Ammon's horn (tissue), 1 donor: ENCODE measurements around the gene PELI3.
"Not testable (repeated sequence)": the region's sequence is repeated elsewhere in the genome, so short reads cannot be mapped to it uniquely, and the experiment has no call there.

Experiments
- DNase-seq: peaks from one replicate; pipeline ENCODE4 v3.0.0-alpha.2; 2016; ENCODE audit warnings: low spot score

The PELI3 gene

DNA sequence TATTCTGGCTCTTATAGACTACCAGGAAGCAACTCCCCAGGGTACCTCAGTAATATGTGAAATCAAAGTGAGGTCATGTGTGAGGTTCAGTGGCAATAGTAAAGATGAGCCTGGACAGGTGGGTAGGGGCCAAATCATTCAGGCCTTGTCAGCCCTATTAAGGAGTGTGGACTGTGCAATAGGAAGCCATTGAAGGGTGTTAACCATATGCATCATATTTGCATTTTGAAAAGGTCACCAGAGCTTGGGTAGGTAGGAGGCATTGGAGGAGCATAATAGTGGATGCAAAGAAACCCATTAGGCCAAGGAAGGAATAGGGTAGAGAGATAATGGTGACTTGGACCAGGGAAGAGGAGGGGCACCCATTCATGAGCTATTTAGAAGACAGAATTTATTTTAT is 19.7 kb upstream of the PELI3 start:
- no peak for DNase-seq

DNA sequence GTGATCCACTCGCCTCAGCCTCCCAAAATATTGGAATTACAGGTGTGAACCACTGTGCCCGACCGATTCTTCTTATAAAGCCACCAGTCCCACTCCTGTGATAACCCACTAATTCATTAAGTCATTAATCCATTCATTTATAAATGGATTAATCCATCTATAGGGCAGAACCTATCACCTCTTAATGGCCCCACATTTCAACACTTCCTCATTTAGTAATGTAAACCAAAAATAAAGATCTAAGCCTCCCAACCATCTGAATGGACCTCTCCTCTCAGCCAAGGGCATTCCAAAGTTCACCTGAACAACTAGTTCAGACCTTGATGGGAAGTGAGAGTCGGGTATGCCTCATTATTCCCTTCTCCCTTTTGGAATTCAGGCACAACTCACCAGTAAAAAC is 18.2 kb upstream of the PELI3 start:
- no peak for DNase-seq

DNA sequence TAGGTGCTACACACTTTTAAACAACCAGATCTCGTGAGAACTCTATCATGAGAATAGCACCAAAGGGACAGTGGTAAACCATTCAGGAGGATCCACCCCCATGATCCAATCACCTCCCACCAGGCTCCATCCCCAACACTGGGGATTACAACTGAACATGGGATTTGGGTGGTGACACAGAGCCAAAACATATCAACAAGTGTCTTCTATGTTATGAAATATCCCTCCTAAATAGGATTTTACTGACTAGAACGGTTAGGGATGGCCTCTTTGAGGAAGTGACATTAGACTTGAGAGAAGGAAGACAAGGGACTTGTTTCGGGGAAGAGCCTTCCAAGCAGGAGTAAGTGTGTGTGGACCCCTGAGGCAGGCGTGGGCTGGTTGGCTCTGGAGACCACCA is 16.1 kb upstream of the PELI3 start:
- DNase-seq, result no peak

DNA sequence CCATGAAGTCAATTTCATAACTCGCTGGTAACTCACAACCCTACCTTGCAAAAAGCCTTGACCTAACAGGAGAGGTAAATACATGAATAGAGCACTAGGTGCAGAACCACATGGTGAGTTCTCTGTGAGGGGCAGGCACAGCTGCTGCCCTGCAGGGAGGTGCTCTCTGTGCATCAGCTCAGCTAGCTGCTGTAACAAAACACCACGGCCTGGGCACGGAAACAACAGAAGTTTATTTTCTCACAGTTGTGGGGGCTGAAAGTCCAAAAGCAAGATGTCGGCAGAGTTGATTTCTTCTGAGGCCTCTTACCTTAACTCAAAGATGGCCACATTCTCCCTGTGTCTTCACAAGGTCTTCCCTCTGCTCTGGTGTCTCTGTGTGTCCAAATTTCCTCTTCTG is 15.0 kb upstream of the PELI3 start:
- no peak for DNase-seq

DNA sequence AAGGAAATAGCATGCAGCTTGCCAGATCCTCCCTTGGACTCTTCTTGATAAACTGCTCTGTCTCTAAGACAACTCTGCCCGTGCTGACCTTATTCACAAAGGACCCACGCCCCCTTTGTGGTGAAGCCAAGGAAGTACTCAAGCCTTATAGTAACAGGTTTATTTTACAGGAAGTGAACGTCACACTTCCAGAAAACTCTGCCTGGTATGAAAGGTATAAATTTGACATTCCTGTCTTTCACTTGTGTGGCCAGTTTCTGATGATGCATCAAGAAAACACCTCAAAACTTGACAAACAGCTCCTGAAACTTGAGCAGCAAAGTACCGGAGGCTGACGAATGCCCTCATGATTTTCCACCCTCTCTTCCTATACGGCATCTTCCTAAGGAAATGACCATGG is 12.5 kb upstream of the PELI3 start:
- DNase-seq, result no peak

DNA sequence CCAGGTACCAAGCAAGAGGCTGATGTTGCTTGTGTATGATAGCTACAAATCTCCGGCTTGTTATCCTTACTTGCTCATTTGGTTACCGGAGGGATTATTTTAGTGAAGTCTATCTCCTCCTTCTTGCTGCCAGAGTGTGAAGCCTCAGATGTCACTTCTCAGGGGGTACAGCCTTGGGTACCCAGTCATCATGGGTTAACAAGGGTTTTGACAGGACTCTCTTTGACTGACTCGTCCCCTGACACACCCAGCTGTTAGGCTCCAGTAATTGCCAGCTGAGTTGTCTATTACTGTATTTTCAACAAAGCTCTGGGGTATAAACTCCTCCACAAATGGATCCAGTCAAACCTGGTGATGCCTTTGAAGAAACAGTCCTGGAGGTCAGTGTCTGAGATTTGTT is 11.9 kb upstream of the PELI3 start:
- DNase-seq, result no peak

DNA sequence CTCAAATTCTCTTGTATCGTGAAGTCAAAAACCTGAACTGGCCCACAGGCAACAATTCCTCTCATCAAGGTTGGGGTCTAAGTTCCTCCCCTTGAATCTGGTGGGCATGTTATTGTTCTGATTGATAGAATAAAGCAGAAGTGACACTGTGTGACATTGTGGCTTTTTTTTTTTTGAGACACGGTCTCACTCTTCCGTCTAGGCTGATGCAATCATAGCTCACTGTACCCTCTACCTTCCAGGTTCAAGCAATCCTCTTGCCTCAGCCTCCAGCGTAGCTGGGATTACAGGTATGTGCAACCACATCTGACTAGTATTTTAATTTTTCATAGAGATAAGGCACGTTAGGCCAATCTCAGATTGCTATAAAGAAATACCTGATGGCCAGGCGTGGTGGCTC is 8.9 kb upstream of the PELI3 start:
- DNase-seq, result no peak

DNA sequence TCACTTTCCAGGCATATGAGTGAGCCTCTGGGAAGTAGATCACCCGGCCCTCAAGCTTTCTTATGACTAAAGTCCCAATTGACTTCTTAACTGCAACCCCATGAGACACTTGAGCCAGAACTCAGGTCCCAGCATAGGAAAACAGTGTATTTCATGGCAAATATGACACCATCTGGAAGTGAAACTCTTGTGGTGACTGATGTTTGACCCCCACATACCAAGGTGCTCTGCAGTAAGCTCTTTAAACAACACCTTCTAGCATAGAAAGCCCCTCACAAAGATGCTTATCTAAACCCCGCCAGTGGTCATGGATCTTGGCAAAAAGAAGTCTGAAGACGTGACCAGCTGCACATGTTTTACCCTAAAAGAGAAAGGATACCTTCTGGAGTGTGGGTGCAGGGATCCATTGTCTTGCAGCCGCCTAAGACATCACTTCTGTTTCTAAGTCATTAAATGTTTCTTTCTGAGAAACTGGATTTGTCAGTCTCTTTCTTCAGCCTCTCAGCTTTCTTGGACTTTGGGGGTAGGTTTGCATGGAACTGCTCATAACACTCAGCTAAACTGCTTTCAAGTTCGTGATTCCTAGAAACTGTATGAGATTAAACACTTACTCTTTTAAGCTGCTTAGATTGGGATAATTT is 7.4 kb upstream of the PELI3 start:
- DNase-seq, result no peak

DNA sequence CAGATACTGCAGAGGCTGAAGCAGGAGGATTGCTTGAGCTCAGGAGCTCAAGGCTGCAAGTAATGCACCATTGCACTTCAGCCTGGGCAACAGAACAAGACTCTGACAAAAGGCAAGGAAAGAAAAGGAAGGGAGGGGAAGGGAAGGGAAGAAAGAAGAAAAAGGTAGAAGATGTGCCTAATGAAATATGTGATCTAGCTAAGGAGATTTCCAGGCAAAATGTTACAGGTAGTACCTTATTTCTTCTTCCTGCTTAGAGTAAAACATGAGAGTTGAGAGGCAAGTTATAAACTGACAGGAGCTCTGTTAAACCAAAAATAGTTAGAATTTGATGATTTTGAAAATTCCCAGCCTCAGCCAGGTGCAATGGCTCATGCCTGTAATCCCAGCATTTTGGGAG is 4.7 kb upstream of the PELI3 start:
- DNase-seq, result no peak

DNA sequence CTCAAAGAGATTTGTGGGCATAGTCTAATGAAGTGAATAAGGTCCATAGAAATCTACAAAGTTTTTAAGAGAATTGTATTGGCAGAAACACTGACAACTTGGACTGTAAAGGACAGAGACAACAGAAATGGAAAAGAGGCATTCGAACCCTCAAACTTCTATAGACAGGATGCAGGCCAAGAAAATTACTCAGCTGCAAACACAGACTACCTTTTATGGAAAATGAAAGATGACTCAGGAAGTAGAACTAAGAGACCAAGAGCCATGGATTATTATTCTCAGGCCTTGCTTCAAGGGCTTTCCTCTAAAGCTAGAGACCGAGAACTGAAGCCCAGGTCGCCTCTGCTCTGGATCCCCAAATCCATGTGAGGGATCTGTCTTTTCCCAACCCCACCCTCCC is 3.8 kb upstream of the PELI3 start:
- DNase-seq, result no peak

DNA sequence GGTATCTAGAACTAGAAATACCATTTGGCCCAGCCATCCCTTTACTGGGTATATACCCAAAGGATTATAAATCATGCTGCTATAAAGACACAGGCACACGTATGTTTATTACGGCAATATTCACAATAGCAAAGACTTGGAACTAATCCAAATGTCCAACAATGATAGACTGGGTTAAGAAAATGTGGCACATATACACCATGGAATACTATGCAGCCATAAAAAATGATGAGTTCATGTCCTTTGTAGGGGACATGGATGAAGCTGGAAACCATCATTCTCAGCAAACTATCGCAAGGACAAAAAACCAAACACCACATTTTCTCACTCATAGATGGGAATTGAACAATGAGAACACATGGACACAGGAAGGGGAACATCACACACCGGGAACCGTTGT is 2.6 kb upstream of the PELI3 start:
- not testable (repeated sequence) for DNase-seq

DNA sequence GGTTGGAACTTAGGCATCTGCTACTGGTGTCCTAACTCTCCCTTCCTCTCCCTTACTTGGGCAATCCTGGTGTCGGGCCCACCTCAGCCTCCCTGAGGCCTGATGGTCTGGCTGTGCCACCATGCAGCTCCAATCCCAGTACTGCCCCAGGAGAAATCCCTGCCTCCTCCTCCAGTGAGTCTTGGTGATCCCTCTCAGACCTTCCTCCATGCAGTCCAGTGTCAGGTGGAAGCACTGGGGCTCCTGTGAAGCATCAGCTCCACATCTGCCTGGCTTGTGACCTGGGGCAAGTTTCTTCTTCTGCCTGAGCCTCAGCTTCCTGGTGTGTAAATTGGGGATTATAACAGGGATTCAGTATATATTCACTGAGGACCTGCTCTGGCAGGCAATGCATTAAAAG is 1.8 kb upstream of the PELI3 start:
- no peak for DNase-seq

DNA sequence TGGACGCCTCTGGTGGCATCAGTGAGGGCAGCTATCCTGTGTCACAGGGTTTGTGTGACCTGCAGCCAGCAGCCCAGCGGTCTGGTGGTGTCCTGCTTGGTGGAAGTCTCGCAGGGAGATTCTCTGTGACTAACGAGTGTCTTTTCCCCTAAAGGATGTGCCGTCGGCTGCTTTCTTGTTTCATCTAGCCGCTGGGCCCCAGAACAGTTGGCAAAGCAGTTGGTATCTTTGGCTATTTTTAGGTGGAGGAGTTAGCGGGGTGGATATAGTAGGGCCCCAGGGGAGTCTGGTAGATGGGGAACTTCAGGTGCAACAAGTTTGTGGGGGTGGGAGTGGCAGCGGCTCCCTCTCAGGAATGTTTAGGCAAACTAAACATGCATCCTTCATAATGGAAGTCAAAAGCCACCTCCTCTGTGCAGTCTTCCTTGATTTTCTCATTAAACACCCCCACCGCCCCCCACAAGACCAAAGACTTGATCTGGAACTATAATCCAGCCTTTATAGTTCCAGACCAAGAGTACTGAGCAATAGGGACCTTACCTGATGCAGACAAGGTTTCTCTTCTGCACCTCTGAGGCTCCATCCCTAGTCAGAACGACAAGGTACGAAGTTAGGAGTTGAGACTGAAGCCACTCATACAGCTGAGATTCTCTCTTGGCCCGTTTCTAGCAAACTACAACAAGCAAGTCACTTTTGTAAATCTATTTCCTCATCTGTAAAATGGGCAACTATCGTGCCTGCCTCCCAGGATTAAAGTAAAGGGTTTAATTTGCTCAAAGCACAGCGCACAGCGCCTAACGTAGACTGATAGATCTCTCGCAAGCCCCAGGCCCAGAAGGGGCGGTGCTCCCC is 1.1 kb upstream of the PELI3 start:
- DNase-seq, result no peak

DNA sequence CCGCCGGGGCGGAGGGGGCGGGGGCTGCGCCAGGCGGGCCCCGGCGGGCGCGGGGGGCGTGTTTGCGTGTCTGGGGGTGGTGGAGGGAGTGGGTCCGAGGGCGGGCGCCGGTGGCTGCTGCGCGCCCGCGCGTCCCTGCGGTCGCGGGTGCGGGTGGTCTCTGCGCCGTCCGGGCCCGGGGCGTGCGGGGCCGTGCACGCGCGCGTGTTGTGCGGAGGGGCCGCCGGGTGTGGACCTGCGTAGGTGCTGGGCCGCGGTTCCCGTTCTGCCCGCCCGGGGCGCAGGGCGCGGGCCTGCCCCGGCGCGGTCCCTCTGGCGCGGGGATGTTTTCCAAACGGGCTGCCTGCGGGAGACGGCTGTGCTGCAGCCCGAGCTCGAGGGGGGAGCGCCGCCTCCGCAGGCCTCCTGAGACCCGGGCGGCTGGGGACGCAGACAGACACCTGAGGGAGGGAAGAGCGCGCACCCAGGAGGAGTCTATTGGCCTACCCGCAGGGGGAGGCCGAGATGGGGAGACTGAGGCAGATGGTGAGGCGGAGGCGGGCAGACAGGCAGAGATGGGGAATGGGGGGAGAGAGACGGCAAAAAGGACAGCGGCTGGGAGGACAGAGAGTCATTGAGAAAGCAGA is 442 bp downstream of the PELI3 start:
- peak; percentile 48 for DNase-seq

DNA sequence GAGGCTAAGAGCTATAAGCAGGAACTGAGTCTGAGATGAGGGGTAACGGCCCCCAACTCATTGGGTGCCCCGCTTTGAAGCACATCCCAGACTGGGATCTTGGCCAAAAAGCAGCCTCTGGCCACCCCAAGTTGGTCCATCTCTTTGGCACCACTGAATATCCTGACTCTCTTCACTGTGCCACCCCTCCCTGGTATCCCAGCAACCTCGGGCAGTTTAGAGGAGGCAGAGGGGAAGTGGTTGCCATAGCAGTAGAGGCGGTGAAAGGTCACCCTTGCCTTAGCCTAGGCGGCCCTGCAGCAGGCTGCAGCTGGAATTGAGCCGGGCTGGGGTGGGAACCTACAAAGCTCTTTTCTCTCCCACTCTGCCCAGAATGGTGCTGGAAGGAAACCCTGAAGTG is 1.1 kb downstream of the PELI3 start:
- no peak for DNase-seq

DNA sequence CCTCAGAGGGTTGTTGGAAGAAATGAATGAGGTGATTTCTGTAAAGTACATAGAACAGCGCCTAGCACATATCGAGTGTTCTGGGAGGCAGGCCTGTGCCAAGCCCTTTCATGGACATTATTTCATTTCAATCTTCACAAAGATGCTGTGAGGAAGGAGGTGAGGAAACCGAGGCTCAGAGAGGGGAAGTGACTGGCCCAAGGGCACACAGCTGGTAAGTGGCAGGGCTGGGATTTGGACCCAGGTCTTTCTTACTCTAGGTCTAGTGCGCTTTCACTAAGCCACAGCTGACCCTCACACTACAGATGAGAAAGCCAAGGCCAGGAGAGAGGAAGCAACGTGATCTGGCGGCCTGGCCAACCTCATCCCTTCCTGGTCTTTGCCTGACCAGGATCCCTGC is 2.0 kb downstream of the PELI3 start:
- no peak for DNase-seq

DNA sequence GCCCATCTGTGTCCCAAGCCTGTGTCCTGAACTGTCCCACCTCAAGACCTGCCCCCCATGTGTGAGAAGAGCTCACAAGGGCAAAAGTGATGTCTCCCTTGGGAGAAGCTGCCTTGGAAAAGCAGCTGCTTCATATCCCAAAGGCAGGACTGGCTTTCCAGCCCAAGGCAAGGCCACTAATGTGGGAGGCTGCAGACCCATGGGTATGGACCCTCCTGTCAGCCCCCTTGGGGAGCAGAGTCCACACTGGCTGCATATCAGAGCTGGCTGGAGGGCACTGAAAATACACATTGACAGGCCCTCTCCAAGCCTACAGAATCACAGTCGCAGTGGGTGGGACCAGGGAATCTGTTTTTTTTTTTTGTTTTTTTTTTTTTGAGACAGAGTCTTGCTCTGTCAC is 2.7 kb downstream of the PELI3 start:
- DNase-seq, result no peak

DNA sequence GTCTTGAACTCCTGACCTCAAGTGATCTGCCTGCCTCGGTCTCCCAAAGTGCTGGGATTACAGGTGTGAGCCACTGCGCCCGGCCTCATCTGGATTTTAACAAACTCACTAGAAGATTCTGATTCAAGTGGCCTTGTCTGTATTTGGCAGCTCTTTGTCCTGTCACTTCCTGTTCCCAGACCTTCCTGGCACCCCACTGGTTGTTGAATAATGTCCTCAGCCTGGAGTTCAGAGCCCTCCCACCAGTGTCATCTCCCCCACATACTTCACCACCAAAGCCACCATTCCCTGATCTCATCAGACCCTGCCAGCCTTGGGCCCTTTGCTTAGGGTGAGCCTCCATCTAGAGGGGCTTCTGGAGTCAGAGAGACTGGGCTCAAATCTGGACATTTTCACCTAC is 3.3 kb downstream of the PELI3 start:
- no peak for DNase-seq

DNA sequence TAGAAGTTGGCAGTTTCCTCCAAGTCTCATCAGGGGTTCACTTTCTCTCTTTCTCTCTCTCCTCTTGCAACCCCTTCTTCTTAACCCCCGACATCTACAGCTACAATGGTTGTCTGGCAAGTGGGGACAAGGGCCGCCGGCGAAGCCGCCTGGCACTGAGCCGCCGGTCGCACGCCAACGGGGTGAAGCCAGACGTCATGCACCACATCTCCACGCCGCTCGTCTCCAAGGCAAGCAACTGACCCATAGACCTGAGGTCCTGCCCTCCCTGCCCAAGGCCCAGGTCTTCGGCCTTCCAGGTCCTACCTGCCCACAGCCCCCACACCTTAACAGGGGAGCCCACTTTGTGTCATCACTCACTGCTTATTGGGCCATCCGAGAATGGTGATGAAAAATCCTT is 4.4 kb downstream of the PELI3 start:
- no peak for DNase-seq

DNA sequence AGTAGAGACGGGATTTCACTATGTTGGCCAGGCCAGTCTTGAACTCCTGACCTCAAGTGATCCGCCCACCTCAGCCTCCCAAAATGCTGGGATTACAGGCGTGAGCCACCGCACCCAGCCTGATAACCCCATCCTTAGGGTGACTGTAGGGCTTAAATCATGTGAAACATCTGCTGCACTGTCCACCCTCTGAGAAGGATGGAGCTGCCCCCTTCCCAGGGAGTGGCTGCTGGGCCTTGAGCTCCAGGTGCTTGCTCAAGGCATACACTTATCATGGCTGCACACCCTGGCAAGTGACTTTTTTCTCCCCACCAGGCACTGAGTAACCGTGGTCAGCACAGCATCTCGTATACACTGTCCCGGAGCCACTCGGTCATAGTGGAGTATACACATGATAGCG is 5.3 kb downstream of the PELI3 start:
- no peak for DNase-seq

DNA sequence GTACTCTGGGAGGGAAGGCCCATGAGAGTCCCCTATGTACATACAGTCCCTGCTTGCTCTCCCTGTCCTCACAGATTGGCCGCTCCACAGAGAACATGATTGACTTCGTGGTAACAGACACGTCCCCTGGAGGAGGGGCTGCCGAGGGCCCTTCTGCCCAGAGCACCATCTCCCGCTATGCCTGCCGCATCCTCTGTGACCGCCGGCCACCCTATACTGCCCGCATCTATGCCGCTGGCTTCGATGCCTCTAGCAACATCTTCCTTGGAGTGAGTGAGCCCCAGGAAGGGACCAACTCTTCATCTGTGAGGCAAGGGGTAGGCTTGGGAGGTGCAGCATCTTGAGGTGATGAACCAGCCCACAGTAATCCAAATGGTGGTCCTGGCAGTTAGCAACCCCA is 6.5 kb downstream of the PELI3 start:
- no peak for DNase-seq

DNA sequence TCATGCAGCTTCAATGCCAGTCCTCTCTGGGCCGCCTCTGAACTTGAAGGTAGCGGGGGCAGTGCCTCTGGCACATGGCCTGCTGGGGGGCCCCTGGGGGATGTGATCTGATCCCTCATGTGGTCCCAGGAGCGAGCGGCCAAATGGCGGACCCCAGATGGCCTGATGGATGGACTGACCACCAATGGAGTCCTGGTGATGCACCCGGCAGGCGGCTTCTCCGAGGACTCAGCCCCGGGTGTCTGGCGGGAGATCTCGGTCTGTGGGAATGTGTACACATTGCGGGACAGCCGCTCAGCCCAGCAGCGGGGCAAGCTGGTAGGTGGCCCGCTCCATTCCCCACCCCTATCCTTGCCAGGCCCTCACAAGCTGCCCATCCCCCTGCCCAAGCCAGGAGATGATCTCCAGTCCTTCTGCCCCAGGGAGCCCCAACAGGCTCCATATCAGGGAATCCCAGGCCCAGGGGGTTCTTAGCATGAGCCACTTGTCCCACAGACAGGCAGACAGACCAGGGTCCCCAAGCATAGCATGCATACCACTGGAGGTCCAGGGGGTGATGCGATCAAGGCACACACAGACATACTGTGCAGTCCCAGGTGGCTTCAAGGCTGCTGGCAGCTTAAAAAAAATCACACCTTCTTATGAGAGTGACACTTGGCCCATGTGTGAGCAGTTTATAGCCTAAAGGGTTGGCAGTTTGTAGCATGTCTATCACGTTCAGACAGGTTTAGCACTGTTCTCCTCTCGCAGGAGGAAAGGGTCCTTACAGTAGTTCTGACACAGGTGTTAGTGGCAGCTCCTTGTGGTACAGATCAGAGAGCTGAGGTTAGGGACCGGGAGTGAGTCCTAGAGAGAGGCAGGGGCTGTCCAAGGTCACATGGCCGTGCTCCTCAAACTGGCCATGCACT is 7.2 kb downstream of the PELI3 start:
- no peak for DNase-seq
